Activated CD4-positive, alpha-beta T cell treated with anti-CD3 and anti-CD28 coated beads for 24 hours (primary cell): Measurements from ENCODE around the gene COL15A1.

Source experiments
- DNase-seq, 2 donors: peaks; one replicate each; pipeline ENCODE4 v3.0.0-alpha.2; 2020; ENCODE audit warnings: low read depth in 2 of 2

COL15A1 gene

DNA sequence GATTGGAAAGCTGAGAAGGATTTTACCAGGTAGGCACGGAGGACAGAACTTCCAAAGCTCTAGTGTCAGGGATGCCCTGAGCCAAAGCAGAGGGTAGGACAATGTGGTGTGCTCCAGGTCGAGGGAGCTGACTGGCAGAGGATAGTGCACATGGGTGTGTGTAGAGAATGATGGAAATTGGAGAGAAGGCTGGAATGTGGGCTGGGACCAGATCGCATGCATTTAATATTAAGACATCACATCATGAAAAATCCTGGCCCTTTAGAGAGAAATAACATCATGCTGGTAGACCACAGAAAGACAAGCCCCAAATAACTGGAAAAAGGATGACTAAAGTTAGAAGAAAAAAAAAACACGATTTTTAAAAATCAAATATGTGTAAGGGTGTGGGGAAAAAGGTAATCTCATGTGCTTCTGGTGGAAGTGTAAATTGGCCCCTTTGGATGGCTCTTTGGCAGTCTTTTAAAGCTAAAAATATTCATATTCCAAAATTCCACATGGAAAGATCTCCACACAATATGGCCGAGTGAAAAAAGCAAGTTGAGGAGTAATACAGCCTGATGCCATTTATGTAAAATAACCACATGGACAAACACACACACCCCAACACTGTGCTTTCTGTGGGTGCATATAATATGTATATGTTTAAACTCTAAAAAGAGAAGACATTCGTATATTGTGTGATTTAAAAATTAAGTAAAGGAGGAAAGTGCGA, 94.2 kb downstream of the COL15A1 start:
- DNase-seq: no peak

GRCh38 chr9:99038484-99038820, 94.7 kb downstream of the COL15A1 start:
- no peak for DNase-seq

GRCh38 chr9:99039505-99040182, 95.9 kb downstream of the COL15A1 start:
- no peak for DNase-seq

DNA sequence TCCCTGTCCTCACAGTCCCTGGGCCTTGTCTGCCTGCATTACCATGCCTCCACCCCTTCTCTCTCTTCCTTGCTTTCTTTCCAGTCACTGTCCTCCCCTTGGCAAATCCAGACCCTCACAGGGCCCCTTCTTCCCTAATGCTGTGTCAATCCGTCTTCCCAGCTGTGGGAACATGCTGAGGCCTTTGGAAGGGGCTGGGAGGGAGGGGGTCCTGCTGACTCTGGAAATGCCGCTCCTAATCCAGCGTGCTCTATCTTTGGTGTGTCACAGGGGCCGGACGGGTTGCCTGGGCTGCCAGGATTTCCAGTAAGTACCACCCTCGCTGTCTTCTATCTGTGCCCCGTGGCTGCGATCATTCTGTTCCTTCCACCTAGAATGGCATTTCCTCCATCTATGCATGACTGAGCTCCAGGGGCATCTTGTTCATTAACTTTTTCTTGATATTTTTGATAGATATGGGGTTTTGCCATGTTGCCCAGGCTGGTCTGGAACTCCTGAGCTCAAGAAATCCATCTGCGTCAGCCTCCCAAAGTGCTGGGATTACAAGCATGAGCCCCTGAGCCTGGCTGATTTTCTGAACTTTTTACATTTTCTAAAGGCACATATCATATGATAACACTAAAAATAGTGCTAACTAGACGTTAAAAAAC, 96.7 kb downstream of the COL15A1 start:
- DNase-seq: no peak

DNA sequence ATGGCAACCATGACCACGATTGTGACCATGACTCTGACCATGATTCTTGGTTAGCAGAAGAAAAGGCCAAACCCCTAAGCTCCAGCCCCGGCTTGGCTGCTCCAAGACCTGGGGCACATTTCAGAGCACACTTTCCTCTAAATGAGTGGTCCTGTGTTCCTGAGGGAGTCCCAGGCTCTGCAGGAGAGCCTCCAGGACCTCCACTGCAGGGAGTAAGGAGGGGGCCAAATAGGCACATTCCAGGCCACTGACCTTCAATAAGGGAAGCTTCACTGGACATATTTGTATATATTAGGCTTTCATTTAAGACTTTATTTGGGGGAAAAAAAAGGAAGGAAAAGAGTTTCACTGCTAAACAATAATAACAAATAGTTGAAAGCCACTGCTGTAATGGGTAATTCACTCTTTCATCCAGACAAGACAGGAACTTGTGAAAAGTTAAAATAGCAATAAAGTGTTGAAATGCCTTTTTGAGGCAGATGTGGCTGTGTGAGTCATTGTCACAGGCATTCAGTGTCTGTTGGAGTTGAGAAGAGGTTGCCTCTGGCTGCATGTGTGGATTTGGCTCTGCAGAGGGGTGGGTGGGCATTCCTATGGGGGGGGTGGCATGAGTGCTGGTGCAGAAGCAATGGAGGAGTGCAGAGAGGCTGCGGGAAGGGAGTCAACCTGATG, 97.3 kb downstream of the COL15A1 start:
- no peak for DNase-seq

- no peak for DNase-seq
These were observed 97.9 kb downstream of the COL15A1 start for GRCh38 chr9:99041618-99042017.

DNA sequence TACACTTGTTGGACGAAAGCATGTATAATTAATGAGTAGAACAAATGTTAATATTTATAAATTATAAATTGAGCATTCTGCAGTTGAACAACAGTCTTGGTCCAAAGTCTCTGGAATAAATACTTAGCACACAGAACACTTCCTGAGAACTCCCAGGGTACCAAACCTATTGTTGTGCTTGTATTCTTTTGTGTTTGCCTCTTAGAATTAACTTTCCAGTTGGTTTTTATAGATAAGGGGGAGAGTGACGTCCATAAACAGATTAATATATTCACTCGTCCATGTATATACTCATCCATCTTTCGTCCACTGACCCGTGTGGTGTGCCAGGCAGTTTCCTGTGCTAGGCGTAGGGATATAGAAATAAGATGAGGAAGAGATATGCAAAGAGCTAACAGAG, 98.9 kb downstream of the COL15A1 start:
- DNase-seq: no peak

GRCh38 chr9:99044827-99045226, 101.1 kb downstream of the COL15A1 start:
- no peak for DNase-seq

GRCh38 chr9:99046068-99046467, 102.4 kb downstream of the COL15A1 start:
- DNase-seq: no peak

DNA sequence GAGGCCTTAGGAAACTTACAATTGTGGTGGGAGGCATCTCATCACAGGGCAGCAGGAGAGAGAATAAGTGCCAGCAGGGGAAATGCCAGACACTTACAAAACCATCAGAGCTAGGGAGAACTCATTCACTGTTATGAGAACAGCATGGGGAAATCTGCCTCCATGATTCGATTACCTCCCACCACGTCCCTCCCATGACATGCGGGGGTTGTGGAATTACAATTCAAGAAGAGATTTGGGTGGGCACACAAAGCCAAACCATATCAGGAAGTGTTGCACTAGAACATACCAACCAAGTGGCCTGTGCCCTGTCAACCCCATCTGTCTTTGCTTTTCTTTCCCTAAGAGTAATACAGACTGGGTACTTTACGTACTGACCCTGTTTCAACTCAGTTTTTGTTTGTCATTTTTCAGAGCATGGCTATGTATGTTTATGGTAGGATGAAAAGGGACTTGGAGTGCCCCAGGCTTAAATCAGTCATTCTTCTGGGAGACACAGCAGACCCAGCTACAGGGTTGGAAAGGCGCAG, 102.9 kb downstream of the COL15A1 start:
- no peak for DNase-seq

GRCh38 chr9:99049228-99049627, 105.5 kb downstream of the COL15A1 start:
- DNase-seq: no peak

DNA sequence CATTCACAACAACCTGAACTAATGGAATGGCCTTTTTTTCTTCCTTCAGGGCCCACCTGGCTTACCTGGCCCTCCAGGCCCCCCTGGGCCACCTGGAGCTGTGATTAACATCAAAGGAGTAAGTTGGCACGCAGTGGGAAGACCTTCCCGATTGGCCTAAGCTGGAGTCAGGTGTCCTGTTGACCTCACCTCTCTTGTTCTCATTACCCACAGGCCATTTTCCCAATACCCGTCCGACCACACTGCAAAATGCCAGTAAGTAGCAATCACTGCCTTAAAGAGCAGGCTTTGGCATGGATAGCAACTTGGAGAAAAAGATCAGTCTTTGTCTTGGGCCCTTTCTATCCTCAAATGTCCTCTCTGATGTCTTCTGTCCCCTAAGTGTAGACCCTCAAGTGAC, 105.9 kb downstream of the COL15A1 start:
- no peak for DNase-seq

DNA sequence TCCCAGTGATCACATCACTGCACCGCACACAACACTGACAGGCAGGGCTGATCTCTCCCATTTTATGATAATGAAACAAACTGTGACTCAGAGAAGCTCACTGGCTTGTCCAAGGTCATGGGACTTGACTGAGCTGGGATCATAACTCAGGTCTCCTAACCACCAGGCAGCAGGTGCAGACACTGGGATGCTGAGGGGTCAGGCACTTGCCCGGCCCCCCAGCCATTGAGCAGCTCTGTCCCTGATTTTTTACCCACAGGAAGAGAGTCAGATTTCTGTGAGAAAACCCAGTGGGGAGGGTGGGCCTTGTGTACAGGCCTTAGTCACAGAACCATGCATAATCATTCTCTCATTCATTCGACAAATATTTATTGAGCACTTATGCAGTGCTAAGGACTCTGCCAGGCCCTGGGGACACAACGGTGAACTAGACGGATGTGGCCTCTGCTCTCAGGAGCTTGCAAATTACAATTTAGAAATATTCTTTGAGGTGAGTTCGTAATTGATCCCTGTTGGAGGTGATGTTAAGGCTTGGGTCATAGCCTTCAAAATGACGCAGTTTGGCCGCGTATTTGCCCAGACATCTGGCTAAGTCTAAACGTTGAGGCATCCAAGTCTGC, 106.7 kb downstream of the COL15A1 start:
- no peak for DNase-seq

GRCh38 chr9:99050924-99051323, 107.2 kb downstream of the COL15A1 start:
- no peak for DNase-seq

- no peak for DNase-seq
These were observed 107.7 kb downstream of the COL15A1 start for GRCh38 chr9:99051406-99051805.

- no peak for DNase-seq
These were observed 108.1 kb downstream of the COL15A1 start for GRCh38 chr9:99051851-99052250.

DNA sequence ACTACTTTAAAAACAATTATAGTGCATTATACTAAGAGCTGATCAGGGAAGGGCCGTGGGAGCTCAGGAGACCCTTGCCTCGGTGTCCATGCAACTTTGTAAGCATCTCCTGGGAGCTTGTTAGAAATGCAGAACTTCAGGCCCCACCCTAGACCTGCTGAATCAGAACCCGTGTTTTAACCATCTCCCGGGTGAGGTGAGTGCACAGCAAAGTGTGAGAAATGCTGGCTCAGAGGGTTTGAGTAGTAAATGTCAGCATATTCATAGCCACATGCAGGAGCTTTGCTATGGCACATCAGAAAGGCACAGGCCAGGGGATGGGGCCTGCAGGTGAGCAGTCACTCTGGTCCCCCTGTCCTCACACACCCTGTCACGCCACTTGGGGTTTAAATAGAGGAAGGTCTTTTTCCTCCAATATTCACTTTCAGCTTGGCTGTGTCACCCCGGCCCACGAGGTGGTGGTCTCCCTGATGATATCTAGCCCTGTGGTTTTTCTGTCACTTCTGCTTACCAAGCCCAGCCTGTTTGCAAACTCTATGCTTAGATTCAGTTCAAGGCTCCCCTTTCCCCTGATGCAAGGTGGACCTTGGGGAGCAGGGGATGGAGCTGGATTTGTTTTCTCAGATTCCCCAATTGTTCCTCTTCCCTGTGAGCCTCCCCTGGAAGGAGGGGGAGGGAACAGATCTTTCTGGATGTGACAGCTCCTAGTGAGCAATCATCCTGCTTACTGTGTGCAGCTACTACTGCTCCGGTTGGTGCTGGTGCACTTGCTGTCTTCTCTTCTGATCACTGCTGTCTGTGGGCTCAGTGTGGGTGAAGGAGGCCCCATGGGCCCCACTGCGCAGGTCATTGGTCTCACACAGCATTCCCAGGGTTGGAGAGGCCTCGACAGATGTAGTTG, 109.4 kb downstream of the COL15A1 start:
- no peak for DNase-seq

DNA sequence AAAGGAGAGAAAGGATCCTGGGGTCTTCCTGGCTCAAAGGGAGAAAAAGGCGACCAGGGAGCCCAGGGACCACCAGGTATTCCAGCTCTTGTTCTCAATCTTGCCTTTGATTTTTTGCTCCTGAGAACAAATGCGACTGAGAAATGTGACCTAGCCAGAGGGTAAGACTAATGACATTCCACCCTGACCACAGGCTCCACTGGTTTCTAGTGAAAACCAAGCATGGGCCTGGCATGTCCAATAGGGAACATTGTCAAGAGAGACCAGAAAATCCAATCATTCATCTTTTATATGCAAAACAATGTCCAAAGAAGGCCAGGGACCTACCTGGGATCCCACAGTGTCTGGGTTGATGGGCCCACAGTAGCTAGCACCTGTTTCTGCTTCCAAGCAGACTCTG, 110.9 kb downstream of the COL15A1 start:
- no peak for DNase-seq

DNA sequence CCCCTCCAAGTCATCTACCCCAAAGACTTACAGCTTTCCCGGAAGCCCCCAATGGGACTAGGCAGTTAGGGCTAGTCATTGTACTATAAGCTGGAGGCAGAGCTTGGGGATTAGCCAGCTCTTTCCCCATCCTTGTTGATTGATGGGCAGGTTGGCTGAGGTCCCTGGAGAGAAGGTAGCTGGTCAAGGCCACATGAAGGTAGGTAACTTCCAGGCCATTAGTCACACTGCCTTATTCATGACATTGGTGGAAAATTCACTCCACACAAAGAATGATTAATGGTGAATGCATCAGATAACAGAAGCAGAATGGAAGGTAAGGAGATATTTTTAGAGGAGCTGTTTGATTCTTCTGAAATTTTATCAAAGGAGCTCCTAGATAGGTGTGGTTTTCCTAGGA, 111.7 kb downstream of the COL15A1 start:
- DNase-seq: no peak

DNA sequence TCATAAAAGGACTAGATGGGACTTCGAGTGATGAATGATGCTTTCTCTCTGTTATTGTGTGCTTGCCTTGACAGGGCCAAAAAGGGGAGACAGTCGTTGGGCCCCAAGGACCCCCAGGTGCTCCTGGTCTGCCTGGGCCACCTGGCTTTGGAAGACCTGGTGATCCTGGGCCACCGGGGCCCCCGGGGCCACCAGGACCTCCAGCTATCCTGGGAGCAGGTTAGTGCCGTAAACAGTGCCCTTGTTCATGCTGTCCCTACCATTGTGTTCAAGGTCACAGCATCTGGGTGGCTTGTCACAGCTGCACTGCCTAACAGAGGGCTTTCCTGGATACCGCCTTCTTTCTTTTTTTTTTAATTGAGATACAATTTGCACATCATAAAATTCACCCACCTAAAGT, 112.5 kb downstream of the COL15A1 start:
- no peak for DNase-seq
